GM23248 (cell line): ENCODE results near the gene LDHAL6B. TPM values are rescaled to one million over a fixed set of nuclear protein-coding genes. Genes with fewer than 3 reads are reported as not detected.

Experiments
- DNase-seq: peaks from one replicate; pipeline ENCODE4 v3.0.0-alpha.2; 2015
- H2AFZ ChIP-seq: fragments of 200-600 bp; sonication (generic); 2 replicates; pipeline ENCODE4 v1.6.1; 2016; ENCODE audit warnings: antibody characterized with exemption
- H3F3A ChIP-seq: fragments of 200-600 bp; sonication (generic); 2 replicates; pipeline ENCODE4 v1.6.1; 2016; ENCODE audit warnings: mild to moderate bottlenecking, antibody characterized with exemption, mixed run types; ENCODE audit not compliant: insufficient read depth
- H3K27ac ChIP-seq: fragments of 200-600 bp; sonication (generic); 2 replicates; pipeline ENCODE4 v1.5.1; 2016; ENCODE audit warnings: mild to moderate bottlenecking
- H3K27me3 ChIP-seq: fragments of 200-600 bp; sonication (generic); replicated peaks from 2 replicates; pipeline ENCODE4 v1.6.1; 2016; ENCODE audit warnings: mild to moderate bottlenecking; ENCODE audit not compliant: insufficient read depth
- H3K36me3 ChIP-seq: fragments of 200-600 bp; sonication (generic); 2 replicates; pipeline ENCODE4 v1.6.1; 2016; ENCODE audit warnings: low read depth, mild to moderate bottlenecking
- H3K4me1 ChIP-seq: fragments of 200-600 bp; sonication (generic); 2 replicates; pipeline ENCODE4 v1.6.1; 2016; ENCODE audit warnings: mild to moderate bottlenecking; ENCODE audit not compliant: insufficient read depth
- H3K4me2 ChIP-seq: fragments of 200-600 bp; sonication (generic); one replicate; pipeline ENCODE4 v1.6.1; 2016; ENCODE audit warnings: mild to moderate bottlenecking; ENCODE audit not compliant: unreplicated experiment
- H3K4me3 ChIP-seq: fragments of 200-600 bp; sonication (generic); 2 replicates; pipeline ENCODE4 v1.5.1; 2016; ENCODE audit warnings: mild to moderate bottlenecking
- H3K79me2 ChIP-seq: fragments of 200-600 bp; sonication (generic); 2 replicates; pipeline ENCODE4 v1.6.1; 2016; ENCODE audit warnings: mild to moderate bottlenecking; ENCODE audit not compliant: insufficient read depth
- H3K9ac ChIP-seq: fragments of 200-600 bp; sonication (generic); 2 replicates; pipeline ENCODE4 v1.6.1; 2016; ENCODE audit warnings: mild to moderate bottlenecking
- H3K9me2 ChIP-seq: fragments of 200-600 bp; sonication (generic); 2 replicates; pipeline ENCODE4 v1.6.1; 2016; ENCODE audit warnings: mixed run types, mild to moderate bottlenecking, moderate library complexity; ENCODE audit not compliant: insufficient read depth
- H3K9me3 ChIP-seq: fragments of 200-600 bp; sonication (generic); one replicate; pipeline ENCODE4 v1.6.1; 2017; ENCODE audit warnings: low read depth
- H4K20me1 ChIP-seq: fragments of 200-600 bp; sonication (generic); 2 replicates; pipeline ENCODE4 v1.6.0; 2016; ENCODE audit not compliant: insufficient read depth
- EZH2 ChIP-seq: fragments of 200-600 bp; sonication (generic); IDR thresholded peaks from 2 replicates; pipeline ENCODE4 v1.6.1; 2018; ENCODE audit warnings: antibody characterized with exemption, mild to moderate bottlenecking; ENCODE audit not compliant: insufficient read depth, poor library complexity, severe bottlenecking
- EZH2phosphoT487 ChIP-seq: fragments of 200-600 bp; sonication (generic); IDR thresholded peaks from 2 replicates; pipeline ENCODE4 v1.6.1; 2018; ENCODE audit warnings: antibody characterized with exemption, moderate library complexity, mild to moderate bottlenecking, low read depth; ENCODE audit not compliant: insufficient read depth
- WGBS, 2 experiments: methylation state at CpG; one replicate each; pipeline ENCODE4 v1.1.6; 2015 to 2017; ENCODE audit warnings: low lambda C conversion rate in 2 of 2, low coverage in 1 of 2; ENCODE audit errors: missing lambda C conversion rate in 2 of 2; 5-methylcytosine and 5-hydroxymethylcytosine counted together
- in situ Hi-C: fragments of 300-500 bp; cut with MboI; formaldehyde crosslinking; loops from 2 replicates; pipeline ENCODE4 v1.15.0; 2020
- polyA plus RNA-seq: library from polyadenylated mRNA; unstranded; fragments of >200 nt; fragmentation: Nextera tagmentation; extraction: Ambion mirVana; gene quantifications from 2 replicates; pipeline ENCODE4 v1.2.1, GENCODE V29; 2016
- total RNA-seq: library from RNA; depleted of rRNA; stranded (reverse); fragments of >200 nt; shearing (Covaris generic); gene quantifications from 2 replicates; pipeline ENCODE4 v1.2.3, GENCODE V29; 2014; rRNA removed

The LDHAL6B gene
- total RNA-seq (not detected in 2 replicates), polyA plus RNA-seq (0.10 and 0.25 TPM in 2 replicates)

GRCh38 chr15:59206623-59207183 is at the start of gene LDHAL6B:
Gene LDHAL6B (plus strand): TSS chr15:59206843. CDS start chr15:59206941, 98 bp downstream.
- Histone ChIP-seq H3K9me2 (no peaks in the 10 kb centered on the region), H3K27me3 (no peaks in the 10 kb centered on the region), H4K20me1 (no peaks in the 10 kb centered on the region), H3K27ac (no peak within 1 kb of the TSS), H3K4me2 (no peak within 1 kb of the TSS), H3K9me3 (no peaks in the 10 kb centered on the region), H3K36me3 (peaks cover 77% of the 10 kb centered on the region), H3K4me1 (0 out of 2 replicates have a peak, but pooled peaks cover 12% of the 10 kb centered on the region), H3K4me3 (no peak within 1 kb of the TSS), H3K9ac (no peak within 1 kb of the TSS), H3K79me2 (peaks cover 12% of the 10 kb centered on the region; the same call in 1 of the 2 replicates), H2AFZ (no peak within 1 kb of the TSS), H3F3A (peaks cover 33% of the 10 kb centered on the region)
- no peak for TF ChIP-seq EZH2phosphoT487
- DNase-seq, result no peak
- 95 to 96% methylated on average over 30 of the region's 30 CpGs for WGBS, 2 experiments
- in situ Hi-C loops, result no loop called here

GRCh38 chr15:59157396-59157795 is 49.2 kb upstream of the LDHAL6B start:
- DNase-seq, result no peak
- Histone ChIP-seq H3K4me1 (no peaks in the 10 kb centered on the region), H3K27ac (no peak overlapping the region), H3K4me2 (no peak overlapping the region), H3K9ac (no peak overlapping the region), H3K27me3 (no peaks in the 10 kb centered on the region), H3K9me2 (no peaks in the 10 kb centered on the region), H3K9me3 (no peaks in the 10 kb centered on the region), H3K36me3 (peaks cover 82% of the 10 kb centered on the region), H3K79me2 (no peaks in the 10 kb centered on the region), H3K4me3 (no peak overlapping the region), H3F3A (peaks cover 9% of the 10 kb centered on the region; the same call in 1 of the 2 replicates), H4K20me1 (no peaks in the 10 kb centered on the region), H2AFZ (no peak overlapping the region)
- TF ChIP-seq EZH2phosphoT487 (no peak), EZH2 (no peak)
- in situ Hi-C loops, result no loop called here
- WGBS, 2 experiments, result 97% methylated on average over 5 of the region's 5 CpGs

- H2AFZ ChIP-seq, result no peak overlapping the region
- TF ChIP-seq EZH2phosphoT487 (no peak), EZH2 (no peak)
- no peak overlapping the region for H3K9ac ChIP-seq
- no peaks in the 10 kb centered on the region for H3K9me2 ChIP-seq
- H3F3A ChIP-seq, result peaks cover 9% of the 10 kb centered on the region; the same call in 1 of the 2 replicates
- no peaks in the 10 kb centered on the region for H3K27me3 ChIP-seq
- H3K4me3 ChIP-seq, result no peak overlapping the region
- no peak overlapping the region for H3K4me2 ChIP-seq
- H3K9me3 ChIP-seq, result no peaks in the 10 kb centered on the region
- in situ Hi-C loops, result no loop called here
- whole genome bisulfite sequencing, 2 experiments, result 59 to 61% methylated on average over 9 of the region's 9 CpGs
- H3K27ac ChIP-seq, result no peak overlapping the region
- no peaks in the 10 kb centered on the region for H3K4me1 ChIP-seq
- H3K79me2 ChIP-seq, result no peaks in the 10 kb centered on the region
- no peaks in the 10 kb centered on the region for H4K20me1 ChIP-seq
- H3K36me3 ChIP-seq, result peaks cover 82% of the 10 kb centered on the region
- DNase-seq, result no peak
Measured at GRCh38 chr15:59157840-59158700, 48.6 kb upstream of the LDHAL6B start.

GRCh38 chr15:59158701-59159034 is 48.0 kb upstream of the LDHAL6B start:
- Histone ChIP-seq H3K36me3 (peaks cover 82% of the 10 kb centered on the region), H3K79me2 (no peaks in the 10 kb centered on the region), H3K27ac (no peak overlapping the region), H2AFZ (no peak overlapping the region), H3K4me3 (no peak overlapping the region), H3K27me3 (no peaks in the 10 kb centered on the region), H3K9me2 (no peaks in the 10 kb centered on the region), H3K4me2 (no peak overlapping the region), H3K4me1 (no peaks in the 10 kb centered on the region), H4K20me1 (no peaks in the 10 kb centered on the region), H3K9me3 (no peaks in the 10 kb centered on the region), H3K9ac (no peak overlapping the region), H3F3A (peaks cover 9% of the 10 kb centered on the region; the same call in 1 of the 2 replicates)
- in situ Hi-C loops, result no loop called here
- no peak for DNase-seq
- TF ChIP-seq EZH2 (no peak), EZH2phosphoT487 (no peak)
- WGBS, 2 experiments, result 81 to 83% methylated on average over 7 of the region's 7 CpGs
